A549 (cell line): Measurements from ENCODE around the gene PRRT3.

Experiments
- FOSL2 ChIP-seq, 2 experiments: fragments of 450-650 bp in 1 of 2; fragments of >200 bp in 1 of 2; sonication (Bioruptor Twin) in 1 of 2; formaldehyde crosslinking; IDR thresholded peaks; 2 replicates each; pipeline versions ENCODE4 v1.5.0 to v1.6.1; 2016 to 2020; ENCODE audit warnings: mild to moderate bottlenecking in 1 of 2, moderate library complexity in 1 of 2
- MAFK ChIP-seq: fragments of 450-650 bp; IDR thresholded peaks from 2 replicates; pipeline ENCODE4 v1.6.1; 2014; ENCODE audit not compliant: partially characterized antibody
- NPAS2 ChIP-seq: fragments of 250-450 bp; sonication (Bioruptor Pico); IDR thresholded peaks from 2 replicates; pipeline ENCODE4 v1.8.0; 2022; ENCODE audit warnings: mild to moderate bottlenecking, moderate library complexity, borderline replicate concordance
- POLR2A ChIP-seq: IDR thresholded peaks from 2 replicates; pipeline ENCODE4 v1.6.1; 2012; ENCODE audit warnings: mild to moderate bottlenecking, low read length
- TF ChIP-seq, protein P1 (sequence below): fragments of >200 bp; sonication (Bioruptor Twin); formaldehyde crosslinking; IDR thresholded peaks from 3 replicates; pipeline ENCODE4 v1.5.1; 2016

- no peak for TF ChIP-seq NPAS2 (CRISPR knock-in tag)
- TF ChIP-seq, protein P1, sequence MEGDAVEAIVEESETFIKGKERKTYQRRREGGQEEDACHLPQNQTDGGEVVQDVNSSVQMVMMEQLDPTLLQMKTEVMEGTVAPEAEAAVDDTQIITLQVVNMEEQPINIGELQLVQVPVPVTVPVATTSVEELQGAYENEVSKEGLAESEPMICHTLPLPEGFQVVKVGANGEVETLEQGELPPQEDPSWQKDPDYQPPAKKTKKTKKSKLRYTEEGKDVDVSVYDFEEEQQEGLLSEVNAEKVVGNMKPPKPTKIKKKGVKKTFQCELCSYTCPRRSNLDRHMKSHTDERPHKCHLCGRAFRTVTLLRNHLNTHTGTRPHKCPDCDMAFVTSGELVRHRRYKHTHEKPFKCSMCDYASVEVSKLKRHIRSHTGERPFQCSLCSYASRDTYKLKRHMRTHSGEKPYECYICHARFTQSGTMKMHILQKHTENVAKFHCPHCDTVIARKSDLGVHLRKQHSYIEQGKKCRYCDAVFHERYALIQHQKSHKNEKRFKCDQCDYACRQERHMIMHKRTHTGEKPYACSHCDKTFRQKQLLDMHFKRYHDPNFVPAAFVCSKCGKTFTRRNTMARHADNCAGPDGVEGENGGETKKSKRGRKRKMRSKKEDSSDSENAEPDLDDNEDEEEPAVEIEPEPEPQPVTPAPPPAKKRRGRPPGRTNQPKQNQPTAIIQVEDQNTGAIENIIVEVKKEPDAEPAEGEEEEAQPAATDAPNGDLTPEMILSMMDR, result no peak
- no peak for TF ChIP-seq MAFK
- TF ChIP-seq FOSL2 (IDR thresholded peaks at IDR 0.05), result no peak
- no peak for TF ChIP-seq FOSL2 (CRISPR knock-in tag; IDR thresholded peaks at IDR 0.05)
- no peak for TF ChIP-seq POLR2A
These were observed 24.1 kb downstream of the PRRT3 start for GRCh38 chr3:9928158-9928557.
